WTC11 (cell line): Measurements from ENCODE around the gene HEYL. TPM values are rescaled to one million over a fixed set of nuclear protein-coding genes. Genes with fewer than 3 reads are reported as not detected.
A peak's percentile ranks its signal among the peaks of the same experiment; 100 is the strongest.

ENCODE experiments used
- ATAC-seq: fragments of 200-7000 bp; cut with Tn5 transposase; 2 replicates; pipeline ENCODE4 v1.10.0; 2021; ENCODE audit warnings: mild to moderate bottlenecking, moderate library complexity
- CTCF ChIA-PET: fragments of 300-600 bp; sonication (Branson Sonifier 250); formaldehyde crosslinking; loops from one replicate; lab custom pipeline; 2021; ENCODE audit warnings: antibody characterized with exemption; lab: Charles Lee
- POLR2A ChIA-PET: fragments of 350-600 bp; sonication (Branson Sonifier 250); formaldehyde crosslinking; loops from one replicate; lab custom pipeline; 2021; ENCODE audit warnings: antibody characterized with exemption; lab: Charles Lee
- DNase-seq: peaks from one replicate; pipeline ENCODE4 v3.0.0; 2021; ENCODE audit warnings: low spot score
- H3K27ac Mint-ChIP-seq: 2 replicates; pipeline ENCODE4 v1.8.0; 2021; ENCODE audit warnings: mixed read lengths
- H3K27me3 Mint-ChIP-seq: 2 replicates; pipeline ENCODE4 v1.8.0; 2021; ENCODE audit warnings: low read depth, mild to moderate bottlenecking, moderate library complexity, mixed read lengths
- H3K36me3 Mint-ChIP-seq: 2 replicates; pipeline ENCODE4 v1.8.0; 2021; ENCODE audit warnings: mixed read lengths
- H3K4me1 Mint-ChIP-seq: 2 replicates; pipeline ENCODE4 v1.8.0; 2022; ENCODE audit warnings: mixed read lengths
- H3K4me3 Mint-ChIP-seq: 2 replicates; pipeline ENCODE4 v1.8.0; 2021; ENCODE audit warnings: mild to moderate bottlenecking, moderate library complexity, mixed read lengths
- H3K9me3 Mint-ChIP-seq: 2 replicates; pipeline ENCODE4 v1.8.0; 2021; ENCODE audit warnings: mixed read lengths
- AR ChIP-seq: fragments of 250-450 bp; sonication (Bioruptor Pico); IDR thresholded peaks from 2 replicates; pipeline ENCODE4 v1.9.0; 2021; ENCODE audit warnings: mild to moderate bottlenecking
- ARID4B ChIP-seq: sonication (generic); formaldehyde crosslinking; IDR thresholded peaks from 2 replicates; pipeline ENCODE4 v1.8.0; 2023; ENCODE audit warnings: missing genetic modification reagents, mild to moderate bottlenecking, borderline replicate concordance
- ELF4 ChIP-seq: sonication (generic); formaldehyde crosslinking; IDR thresholded peaks from 2 replicates; pipeline ENCODE4 v1.8.1; 2022; ENCODE audit warnings: low read depth, mild to moderate bottlenecking, moderate library complexity, missing genetic modification reagents
- GTF2I ChIP-seq: fragments of 250-450 bp; sonication (Bioruptor Pico); conservative IDR thresholded peaks from 2 replicates; pipeline ENCODE4 v1.4.0; 2021; ENCODE audit warnings: mild to moderate bottlenecking
- JUN ChIP-seq: sonication (generic); formaldehyde crosslinking; IDR thresholded peaks from 2 replicates; pipeline ENCODE4 v1.8.0; 2023; ENCODE audit warnings: mild to moderate bottlenecking, missing genetic modification reagents
- KAT7 ChIP-seq: sonication (generic); formaldehyde crosslinking; IDR thresholded peaks from 2 replicates; pipeline ENCODE4 v1.8.1; 2023; ENCODE audit warnings: missing genetic modification reagents, mild to moderate bottlenecking, borderline replicate concordance
- NFYB ChIP-seq: sonication (generic); formaldehyde crosslinking; conservative IDR thresholded peaks from 2 replicates; pipeline ENCODE4 v1.8.0; 2022; ENCODE audit warnings: low read depth, missing genetic modification reagents
- NR1H2 ChIP-seq: sonication (generic); formaldehyde crosslinking; IDR thresholded peaks from 2 replicates; pipeline ENCODE4 v1.9.0; 2021; ENCODE audit warnings: mild to moderate bottlenecking, moderate library complexity, missing genetic modification reagents
- RELA ChIP-seq: sonication (generic); formaldehyde crosslinking; IDR thresholded peaks from 2 replicates; pipeline ENCODE4 v1.8.1; 2022; ENCODE audit warnings: missing genetic modification reagents, mild to moderate bottlenecking, borderline replicate concordance
- RORB ChIP-seq: fragments of 250-450 bp; sonication (Bioruptor Pico); IDR thresholded peaks from 2 replicates; pipeline ENCODE4 v1.9.0; 2021; ENCODE audit warnings: mild to moderate bottlenecking
- TP53 ChIP-seq: sonication (generic); formaldehyde crosslinking; IDR thresholded peaks from 2 replicates; pipeline ENCODE4 v1.8.1; 2023; ENCODE audit warnings: mild to moderate bottlenecking, missing genetic modification reagents
- ZBTB21 ChIP-seq: sonication (generic); formaldehyde crosslinking; IDR thresholded peaks from 2 replicates; pipeline ENCODE4 v1.8.1; 2023; ENCODE audit warnings: mild to moderate bottlenecking, missing genetic modification reagents, borderline replicate concordance
- ZNF121 ChIP-seq: sonication (generic); formaldehyde crosslinking; IDR thresholded peaks from 2 replicates; pipeline ENCODE4 v1.8.0; 2023; ENCODE audit warnings: missing genetic modification reagents
- ZNF317 ChIP-seq: sonication (generic); formaldehyde crosslinking; IDR thresholded peaks from 2 replicates; pipeline ENCODE4 v1.8.1; 2023; ENCODE audit warnings: low read depth, mild to moderate bottlenecking, moderate library complexity, missing genetic modification reagents, borderline replicate concordance
- ZNF425 ChIP-seq: fragments of 250-450 bp; sonication (Bioruptor Pico); conservative IDR thresholded peaks from 2 replicates; pipeline ENCODE4 v1.9.0; 2021; ENCODE audit warnings: mild to moderate bottlenecking
- total RNA-seq: library from RNA; stranded (reverse); gene quantifications from 3 replicates; pipeline ENCODE4 v1.2.3, GENCODE V29; 2021
- TF ChIP-seq, protein P1 (sequence below): fragments of 250-450 bp; sonication (Bioruptor Pico); IDR thresholded peaks from 2 replicates; pipeline ENCODE4 v1.8.0; 2021; ENCODE audit warnings: mild to moderate bottlenecking
- TF ChIP-seq, protein P2 (sequence below): sonication (generic); formaldehyde crosslinking; IDR thresholded peaks from 2 replicates; pipeline ENCODE4 v1.8.1; 2023; ENCODE audit warnings: mild to moderate bottlenecking, moderate library complexity, missing genetic modification reagents

Gene HEYL
- total RNA-seq, 1 experiment from 2014 or later, result 2.3 TPM

- peak; percentile 89 for ATAC-seq
- no peak overlapping the region for H3K27ac Mint-ChIP-seq
- no peak overlapping the region for H3K4me3 Mint-ChIP-seq
- peak; percentile 44 for DNase-seq
- no peaks in the 10 kb centered on the region for H3K9me3 Mint-ChIP-seq
- H3K36me3 Mint-ChIP-seq, result no peaks in the 10 kb centered on the region
- peaks cover 100% of the 10 kb centered on the region for H3K27me3 Mint-ChIP-seq
- POLR2A ChIA-PET, result no interaction called here
- CTCF ChIA-PET, result interaction anchor here (0.6 to 3.1 kb wide), 5 partner anchors 9 to 228 kb away, joined by 3 to 11 read pairs (median 6); partner anchors contain the start of gene NT5C1A
- H3K4me1 Mint-ChIP-seq, result no peaks in the 10 kb centered on the region
- TF ChIP-seq NFYB (CRISPR knock-in tag) (peak; percentile 42; the same call in 1 of the 2 replicates), ARID4B (no peak), ELF4 (CRISPR knock-in tag) (no peak), RELA (CRISPR knock-in tag) (no peak)
- TF ChIP-seq, protein P1, sequence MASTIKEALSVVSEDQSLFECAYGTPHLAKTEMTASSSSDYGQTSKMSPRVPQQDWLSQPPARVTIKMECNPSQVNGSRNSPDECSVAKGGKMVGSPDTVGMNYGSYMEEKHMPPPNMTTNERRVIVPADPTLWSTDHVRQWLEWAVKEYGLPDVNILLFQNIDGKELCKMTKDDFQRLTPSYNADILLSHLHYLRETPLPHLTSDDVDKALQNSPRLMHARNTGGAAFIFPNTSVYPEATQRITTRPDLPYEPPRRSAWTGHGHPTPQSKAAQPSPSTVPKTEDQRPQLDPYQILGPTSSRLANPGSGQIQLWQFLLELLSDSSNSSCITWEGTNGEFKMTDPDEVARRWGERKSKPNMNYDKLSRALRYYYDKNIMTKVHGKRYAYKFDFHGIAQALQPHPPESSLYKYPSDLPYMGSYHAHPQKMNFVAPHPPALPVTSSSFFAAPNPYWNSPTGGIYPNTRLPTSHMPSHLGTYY, result no peak
Measured at GRCh38 chr1:39663559-39663958, 24.1 kb upstream of the HEYL start.

DNA sequence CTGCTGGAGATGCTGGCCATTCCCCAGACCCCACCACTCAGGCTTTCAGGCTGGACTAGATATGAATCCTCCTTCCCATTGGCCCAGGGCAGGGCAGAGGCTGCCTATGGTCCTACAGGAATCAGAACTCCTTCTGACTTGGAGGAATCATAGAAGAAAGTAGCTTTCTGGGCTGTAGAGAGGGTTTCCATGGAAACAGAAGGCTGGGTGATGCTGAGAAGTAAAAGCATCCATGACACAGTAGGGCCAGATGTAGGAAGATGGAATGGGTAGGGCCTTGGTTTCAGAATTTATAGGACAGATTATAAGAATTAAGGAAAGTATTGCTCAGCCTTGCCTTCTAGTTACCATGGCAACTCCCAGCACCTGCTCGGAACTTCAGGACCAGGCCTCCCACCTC is 23.4 kb upstream of the HEYL start:
- CTCF ChIA-PET, result interaction anchor here (0.7 to 3.1 kb wide), 6 partner anchors 9 to 57 kb away, joined by 3 to 11 read pairs (median 6); partner anchors contain the start of gene NT5C1A
- POLR2A ChIA-PET, result no interaction called here
- Mint-ChIP-seq H3K27me3 (peaks cover 100% of the 10 kb centered on the region), H3K9me3 (no peaks in the 10 kb centered on the region), H3K4me1 (no peaks in the 10 kb centered on the region; the same call in 1 of the 2 replicates), H3K4me3 (no peak overlapping the region), H3K27ac (no peak overlapping the region), H3K36me3 (no peaks in the 10 kb centered on the region)
- TF ChIP-seq ZNF425 (CRISPR knock-in tag) (no peak), TP53 (CRISPR knock-in tag) (no peak), ARID4B (no peak), GTF2I (CRISPR knock-in tag) (no peak), ZNF121 (CRISPR knock-in tag) (no peak), KAT7 (CRISPR knock-in tag) (no peak), JUN (CRISPR knock-in tag) (no peak), ZNF317 (CRISPR knock-in tag) (no peak), RORB (no peak), AR (CRISPR knock-in tag) (no peak), NR1H2 (CRISPR knock-in tag) (no peak), ZBTB21 (CRISPR knock-in tag) (no peak)
- TF ChIP-seq, protein P2, sequence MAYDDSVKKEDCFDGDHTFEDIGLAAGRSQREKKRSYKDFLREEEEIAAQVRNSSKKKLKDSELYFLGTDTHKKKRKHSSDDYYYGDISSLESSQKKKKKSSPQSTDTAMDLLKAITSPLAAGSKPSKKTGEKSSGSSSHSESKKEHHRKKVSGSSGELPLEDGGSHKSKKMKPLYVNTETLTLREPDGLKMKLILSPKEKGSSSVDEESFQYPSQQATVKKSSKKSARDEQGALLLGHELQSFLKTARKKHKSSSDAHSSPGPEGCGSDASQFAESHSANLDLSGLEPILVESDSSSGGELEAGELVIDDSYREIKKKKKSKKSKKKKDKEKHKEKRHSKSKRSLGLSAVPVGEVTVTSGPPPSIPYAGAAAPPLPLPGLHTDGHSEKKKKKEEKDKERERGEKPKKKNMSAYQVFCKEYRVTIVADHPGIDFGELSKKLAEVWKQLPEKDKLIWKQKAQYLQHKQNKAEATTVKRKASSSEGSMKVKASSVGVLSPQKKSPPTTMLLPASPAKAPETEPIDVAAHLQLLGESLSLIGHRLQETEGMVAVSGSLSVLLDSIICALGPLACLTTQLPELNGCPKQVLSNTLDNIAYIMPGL (CRISPR knock-in tag), result no peak
- no peak for DNase-seq
- no peak for ATAC-seq
